ENCODE results near the gene MMP2.

The MMP2 gene

DNA sequence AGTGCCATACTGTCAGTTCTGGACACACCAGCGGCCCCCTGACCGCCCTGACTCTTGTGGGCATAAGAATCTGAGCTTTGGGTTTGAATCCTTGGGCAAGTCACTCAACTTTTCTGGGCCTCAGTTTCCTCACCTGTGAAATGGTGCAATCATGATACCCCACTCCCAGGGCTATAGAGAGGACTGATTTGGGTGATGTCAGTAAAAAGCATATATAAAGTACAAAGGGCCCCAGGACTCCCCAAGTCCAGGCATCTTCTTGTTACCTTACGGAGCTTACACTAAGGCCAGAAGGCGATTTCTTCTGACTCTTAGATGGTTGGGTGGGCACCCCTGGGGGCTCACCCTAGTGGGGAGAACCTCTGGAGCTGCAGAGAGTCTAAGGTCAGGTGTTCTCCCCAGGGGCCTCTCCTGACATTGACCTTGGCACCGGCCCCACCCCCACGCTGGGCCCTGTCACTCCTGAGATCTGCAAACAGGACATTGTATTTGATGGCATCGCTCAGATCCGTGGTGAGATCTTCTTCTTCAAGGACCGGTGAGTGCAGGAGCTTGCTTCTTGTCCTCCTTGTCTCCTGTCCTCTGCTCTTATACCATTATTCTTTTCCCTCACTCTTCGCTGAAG, 13.9 kb downstream of the MMP2 start:
- Histone ChIP-seq H3K4me3 (ENCODE audit: insufficient read depth, low read depth, low read length) (no peak overlapping the region), H3K9me3 (ENCODE audit: control insufficient read depth, low read length) (no peaks in the 10 kb centered on the region), H3K27me3 (ENCODE audit: control insufficient read depth, insufficient read depth, low read length, poor library complexity, severe bottlenecking) (no peaks in the 10 kb centered on the region), H3K36me3 (ENCODE audit: control insufficient read depth, insufficient read depth, low read length) (peaks cover 4% of the 10 kb centered on the region), H3K4me1 (ENCODE audit: control insufficient read depth, insufficient read depth, low read length) (peaks cover 3% of the 10 kb centered on the region), H3K27ac (ENCODE audit: insufficient read depth, low read depth, low read length, poor library complexity, severe bottlenecking) (no peak overlapping the region)
- 93 to 94% methylated on average over 10 of the region's 10 CpGs for WGBS, 2 experiments

DNA sequence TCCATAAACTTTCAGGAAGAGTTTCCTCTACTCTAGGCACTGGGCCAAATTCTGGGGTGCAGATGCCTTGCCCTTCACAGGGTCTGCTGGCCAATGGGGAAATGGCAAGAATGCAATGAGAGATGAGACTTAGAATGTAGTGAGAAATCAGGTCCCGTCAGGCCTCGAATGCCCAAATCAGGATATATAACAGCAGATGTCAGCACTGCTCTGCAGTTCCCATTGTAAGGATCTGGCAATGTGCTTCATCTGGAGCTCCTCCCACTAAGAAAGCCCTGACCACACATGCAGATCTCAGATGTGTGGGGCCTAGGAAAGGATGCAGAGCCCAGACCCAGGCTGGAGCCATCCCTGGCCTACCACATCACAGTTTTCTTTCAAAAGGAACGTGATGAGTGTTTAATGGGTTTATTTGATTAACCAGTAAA, 16.0 kb downstream of the MMP2 start:
- H3K27ac ChIP-seq (ENCODE audit: insufficient read depth, low read depth, low read length, poor library complexity, severe bottlenecking), result no peak overlapping the region
- H3K36me3 ChIP-seq (ENCODE audit: control insufficient read depth, insufficient read depth, low read length), result peaks cover 3% of the 10 kb centered on the region
- H3K4me1 ChIP-seq (ENCODE audit: control insufficient read depth, insufficient read depth, low read length), result peaks cover 4% of the 10 kb centered on the region
- WGBS, 2 experiments, result 70 to 80% methylated on average over 2 to 3 of the region's 3 CpGs
- H3K4me3 ChIP-seq (ENCODE audit: insufficient read depth, low read depth, low read length), result no peak overlapping the region
- no peaks in the 10 kb centered on the region for H3K9me3 ChIP-seq (ENCODE audit: control insufficient read depth, low read length)
- H3K27me3 ChIP-seq (ENCODE audit: control insufficient read depth, insufficient read depth, low read length, poor library complexity, severe bottlenecking), result no peaks in the 10 kb centered on the region

DNA sequence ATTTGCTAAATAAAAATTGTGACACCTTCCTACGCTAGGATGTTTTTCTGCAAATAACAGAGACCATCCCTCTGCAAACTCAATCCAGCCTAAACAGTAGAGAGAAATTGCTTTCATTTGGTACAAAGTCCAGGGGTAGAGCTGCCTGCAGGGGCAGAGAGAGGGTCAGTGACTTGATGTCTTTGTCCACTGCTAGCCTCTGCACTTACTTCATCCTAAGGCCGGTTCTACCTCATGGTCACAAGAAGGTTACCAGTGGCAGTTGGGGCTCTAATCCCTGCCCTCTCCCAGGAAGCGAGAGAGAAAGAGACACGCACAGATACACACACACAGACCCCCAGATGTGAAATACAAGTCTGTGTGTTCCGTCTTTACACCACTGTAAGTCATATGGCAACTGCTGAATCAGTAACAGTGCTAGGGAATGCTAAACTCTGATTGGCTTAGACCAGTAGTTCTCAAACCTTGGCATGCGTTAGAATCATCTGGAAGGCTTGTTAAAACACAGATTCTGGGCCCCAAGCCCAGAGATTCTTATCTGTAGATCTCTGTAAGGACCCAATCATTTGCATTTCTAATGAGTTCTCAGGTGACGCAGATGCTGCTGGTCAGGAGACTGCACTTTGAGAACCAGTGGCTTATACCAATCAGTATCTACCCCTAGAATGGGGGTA, 16.8 kb downstream of the MMP2 start:
- Histone ChIP-seq H3K9me3 (ENCODE audit: control insufficient read depth, low read length) (no peaks in the 10 kb centered on the region), H3K27ac (ENCODE audit: insufficient read depth, low read depth, low read length, poor library complexity, severe bottlenecking) (no peak overlapping the region), H3K27me3 (ENCODE audit: control insufficient read depth, insufficient read depth, low read length, poor library complexity, severe bottlenecking) (no peaks in the 10 kb centered on the region), H3K4me1 (ENCODE audit: control insufficient read depth, insufficient read depth, low read length) (peaks cover 11% of the 10 kb centered on the region), H3K4me3 (ENCODE audit: insufficient read depth, low read depth, low read length) (no peak overlapping the region), H3K36me3 (ENCODE audit: control insufficient read depth, insufficient read depth, low read length) (no peaks in the 10 kb centered on the region)
- 89 to 90% methylated on average over 7 of the region's 7 CpGs for WGBS, 2 experiments

DNA sequence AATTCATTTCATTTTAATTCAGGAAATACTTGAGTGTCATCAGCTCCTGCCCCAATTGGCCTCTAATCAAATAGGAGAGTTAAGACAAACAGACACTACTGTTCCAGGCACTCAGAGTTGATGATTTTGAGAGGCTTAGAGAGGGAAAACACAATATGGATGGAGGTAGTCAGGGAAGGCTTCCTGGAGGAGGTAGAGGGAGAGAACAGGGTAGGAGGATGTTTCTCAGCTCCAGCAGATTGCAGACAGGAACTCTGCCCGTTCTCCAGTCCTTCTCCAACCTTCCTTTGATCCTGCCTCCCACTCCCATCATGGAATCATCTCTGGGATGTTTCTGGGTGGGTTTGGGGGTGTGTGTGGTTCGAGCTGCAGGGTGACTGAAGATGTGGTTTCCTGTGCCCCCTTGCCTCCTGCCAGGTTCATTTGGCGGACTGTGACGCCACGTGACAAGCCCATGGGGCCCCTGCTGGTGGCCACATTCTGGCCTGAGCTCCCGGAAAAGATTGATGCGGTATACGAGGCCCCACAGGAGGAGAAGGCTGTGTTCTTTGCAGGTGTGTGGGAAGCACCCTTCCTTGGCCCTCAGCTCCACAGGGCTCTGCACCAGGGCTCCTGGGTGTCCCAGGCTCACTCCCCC, 17.6 kb downstream of the MMP2 start:
- H3K4me3 ChIP-seq (ENCODE audit: insufficient read depth, low read depth, low read length), result no peak overlapping the region
- no peaks in the 10 kb centered on the region for H3K9me3 ChIP-seq (ENCODE audit: control insufficient read depth, low read length)
- H3K27me3 ChIP-seq (ENCODE audit: control insufficient read depth, insufficient read depth, low read length, poor library complexity, severe bottlenecking), result no peaks in the 10 kb centered on the region
- WGBS, 2 experiments, result 90 to 93% methylated on average over 8 of the region's 8 CpGs
- H3K36me3 ChIP-seq (ENCODE audit: control insufficient read depth, insufficient read depth, low read length), result no peaks in the 10 kb centered on the region
- H3K27ac ChIP-seq (ENCODE audit: insufficient read depth, low read depth, low read length, poor library complexity, severe bottlenecking), result no peak overlapping the region
- peaks cover 16% of the 10 kb centered on the region for H3K4me1 ChIP-seq (ENCODE audit: control insufficient read depth, insufficient read depth, low read length)

DNA sequence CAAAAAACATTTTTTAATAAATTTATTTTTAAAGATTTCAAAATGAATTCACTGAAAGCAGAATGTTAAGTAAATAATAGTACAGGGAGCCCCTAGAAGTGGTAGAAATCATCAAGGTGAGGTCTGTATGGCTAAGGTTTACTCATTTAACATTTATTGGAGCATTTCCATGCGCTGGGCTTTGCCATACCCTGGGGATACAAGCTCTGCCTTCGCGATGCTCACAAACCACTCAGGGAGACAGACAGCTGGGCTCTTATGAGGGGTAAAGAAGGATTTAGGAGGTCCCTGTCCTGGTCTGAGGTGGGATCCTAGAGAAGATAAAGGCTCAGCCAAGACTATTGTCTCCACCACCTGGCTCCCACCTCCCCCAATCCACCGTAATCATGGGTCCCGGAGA, 18.6 kb downstream of the MMP2 start:
- Histone ChIP-seq H3K27ac (ENCODE audit: insufficient read depth, low read depth, low read length, poor library complexity, severe bottlenecking) (no peak overlapping the region), H3K9me3 (ENCODE audit: control insufficient read depth, low read length) (no peaks in the 10 kb centered on the region), H3K27me3 (ENCODE audit: control insufficient read depth, insufficient read depth, low read length, poor library complexity, severe bottlenecking) (no peaks in the 10 kb centered on the region), H3K4me3 (ENCODE audit: insufficient read depth, low read depth, low read length) (no peak overlapping the region), H3K36me3 (ENCODE audit: control insufficient read depth, insufficient read depth, low read length) (no peaks in the 10 kb centered on the region), H3K4me1 (ENCODE audit: control insufficient read depth, insufficient read depth, low read length) (peaks cover 23% of the 10 kb centered on the region)
- WGBS, 2 experiments, result 96% methylated on average over 5 of the region's 5 CpGs

DNA sequence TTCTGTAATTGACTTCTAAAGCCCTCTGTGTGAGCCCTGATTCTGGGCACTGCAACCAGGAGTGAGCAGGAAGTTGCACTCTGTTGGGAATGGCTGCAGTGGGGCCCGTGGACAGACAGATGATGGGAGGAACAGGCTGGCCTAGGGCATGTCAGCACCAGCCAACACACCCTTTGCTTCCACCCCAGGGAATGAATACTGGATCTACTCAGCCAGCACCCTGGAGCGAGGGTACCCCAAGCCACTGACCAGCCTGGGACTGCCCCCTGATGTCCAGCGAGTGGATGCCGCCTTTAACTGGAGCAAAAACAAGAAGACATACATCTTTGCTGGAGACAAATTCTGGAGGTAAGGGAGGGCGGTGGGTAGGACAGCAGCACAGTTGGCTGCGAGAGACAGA, 19.1 kb downstream of the MMP2 start:
- Histone ChIP-seq H3K27ac (ENCODE audit: insufficient read depth, low read depth, low read length, poor library complexity, severe bottlenecking) (no peak overlapping the region), H3K36me3 (ENCODE audit: control insufficient read depth, insufficient read depth, low read length) (no peaks in the 10 kb centered on the region), H3K9me3 (ENCODE audit: control insufficient read depth, low read length) (no peaks in the 10 kb centered on the region), H3K4me1 (ENCODE audit: control insufficient read depth, insufficient read depth, low read length) (peaks cover 29% of the 10 kb centered on the region), H3K27me3 (ENCODE audit: control insufficient read depth, insufficient read depth, low read length, poor library complexity, severe bottlenecking) (no peaks in the 10 kb centered on the region), H3K4me3 (ENCODE audit: insufficient read depth, low read depth, low read length) (no peak overlapping the region)
- WGBS, 2 experiments, result 93 to 95% methylated on average over 6 of the region's 6 CpGs

DNA sequence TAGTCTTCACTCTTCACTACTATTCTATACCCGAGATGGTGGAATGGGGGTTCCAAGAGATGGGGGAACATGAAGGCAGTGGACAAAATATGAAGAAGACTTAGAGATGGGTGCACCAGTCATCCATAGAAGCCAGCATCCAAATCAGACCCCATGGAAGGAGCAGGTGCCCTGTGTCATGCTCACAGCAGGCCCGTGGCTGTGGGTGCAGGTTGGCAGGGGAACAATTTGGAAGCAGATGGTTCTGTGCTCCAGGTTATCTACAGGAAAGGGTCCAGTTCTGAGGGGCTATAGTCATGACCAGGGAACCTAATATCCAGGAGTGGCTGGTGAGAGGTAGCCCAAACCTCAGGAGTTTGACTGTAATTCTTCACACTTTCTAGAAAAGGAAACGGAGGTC, 20.3 kb downstream of the MMP2 start:
- 87 to 95% methylated on average over 3 of the region's 3 CpGs for WGBS, 2 experiments
- no peak overlapping the region for H3K27ac ChIP-seq (ENCODE audit: insufficient read depth, low read depth, low read length, poor library complexity, severe bottlenecking)

DNA sequence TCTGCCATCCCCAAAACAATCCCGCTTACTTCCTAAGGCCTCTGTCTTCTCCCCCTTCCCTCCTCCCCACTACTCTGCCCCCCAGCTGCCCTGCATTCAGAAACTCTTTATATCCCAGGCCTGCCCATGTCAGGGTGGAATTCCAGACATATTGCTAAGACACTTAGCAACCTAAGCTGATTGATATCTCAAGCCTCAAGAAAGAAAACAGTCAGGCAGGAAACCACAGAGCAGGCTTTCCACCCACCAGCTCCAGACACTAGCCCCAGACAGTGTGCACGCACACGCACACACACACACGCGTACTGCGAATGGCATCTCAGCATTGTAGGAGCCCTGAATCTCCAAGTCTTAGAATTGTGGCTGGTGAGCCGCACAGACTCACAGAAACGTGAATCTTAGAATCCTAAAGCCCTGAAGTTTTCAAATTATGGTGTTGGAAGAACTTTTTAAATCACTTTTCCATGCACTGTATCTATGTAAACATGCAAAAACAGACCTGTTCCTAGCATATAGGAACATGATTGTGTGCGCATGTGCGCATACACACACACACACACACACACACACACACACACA, 21.0 kb downstream of the MMP2 start:
- no peaks in the 10 kb centered on the region for H3K9me3 ChIP-seq (ENCODE audit: control insufficient read depth, low read length)
- peaks cover 36% of the 10 kb centered on the region for H3K4me1 ChIP-seq (ENCODE audit: control insufficient read depth, insufficient read depth, low read length)
- no peaks in the 10 kb centered on the region for H3K27me3 ChIP-seq (ENCODE audit: control insufficient read depth, insufficient read depth, low read length, poor library complexity, severe bottlenecking)
- no peak overlapping the region for H3K27ac ChIP-seq (ENCODE audit: insufficient read depth, low read depth, low read length, poor library complexity, severe bottlenecking)
- no peak overlapping the region for H3K4me3 ChIP-seq (ENCODE audit: insufficient read depth, low read depth, low read length)
- H3K36me3 ChIP-seq (ENCODE audit: control insufficient read depth, insufficient read depth, low read length), result no peaks in the 10 kb centered on the region
- 79 to 81% methylated on average over 10 of the region's 10 CpGs for WGBS, 2 experiments

More for the DNA sequence above, 20.3 kb downstream of the MMP2 start:
- peaks cover 36% of the 10 kb centered on the region for H3K4me1 ChIP-seq (ENCODE audit: control insufficient read depth, insufficient read depth, low read length)
- H3K9me3 ChIP-seq (ENCODE audit: control insufficient read depth, low read length), result no peaks in the 10 kb centered on the region
- H3K36me3 ChIP-seq (ENCODE audit: control insufficient read depth, insufficient read depth, low read length), result no peaks in the 10 kb centered on the region
- H3K4me3 ChIP-seq (ENCODE audit: insufficient read depth, low read depth, low read length), result no peak overlapping the region
- no peaks in the 10 kb centered on the region for H3K27me3 ChIP-seq (ENCODE audit: control insufficient read depth, insufficient read depth, low read length, poor library complexity, severe bottlenecking)

DNA sequence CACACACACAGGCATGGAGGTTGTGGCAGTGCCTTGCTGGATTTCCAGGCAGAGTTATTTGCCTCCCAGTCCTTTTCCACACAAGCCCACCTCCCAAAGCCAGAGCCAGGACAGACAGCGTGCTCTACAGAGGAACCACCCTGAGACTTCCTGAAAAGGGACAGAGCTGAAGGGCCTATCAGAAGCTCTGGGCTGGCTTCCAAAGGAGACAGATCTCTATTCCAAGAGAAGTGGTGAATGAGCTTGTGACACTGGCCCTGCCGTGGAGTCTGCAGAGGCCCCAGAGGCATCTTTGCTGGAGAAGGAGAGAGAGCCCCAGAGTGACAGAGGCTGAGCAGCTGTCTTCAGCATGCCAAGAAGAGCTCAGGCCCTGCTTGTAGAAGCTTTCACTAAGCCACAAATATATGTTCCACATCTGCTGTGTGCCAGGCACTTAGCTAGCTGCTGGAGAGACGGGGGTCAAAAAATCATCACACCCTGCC, 21.6 kb downstream of the MMP2 start:
- H3K36me3 ChIP-seq (ENCODE audit: control insufficient read depth, insufficient read depth, low read length), result no peaks in the 10 kb centered on the region
- no peaks in the 10 kb centered on the region for H3K27me3 ChIP-seq (ENCODE audit: control insufficient read depth, insufficient read depth, low read length, poor library complexity, severe bottlenecking)
- no peak overlapping the region for H3K4me3 ChIP-seq (ENCODE audit: insufficient read depth, low read depth, low read length)
- H3K9me3 ChIP-seq (ENCODE audit: control insufficient read depth, low read length), result no peaks in the 10 kb centered on the region
- H3K27ac ChIP-seq (ENCODE audit: insufficient read depth, low read depth, low read length, poor library complexity, severe bottlenecking), result no peak overlapping the region
- WGBS, 2 experiments, result 67 to 79% methylated on average over 3 of the region's 3 CpGs
- peaks cover 36% of the 10 kb centered on the region for H3K4me1 ChIP-seq (ENCODE audit: control insufficient read depth, insufficient read depth, low read length)
